GM21390 (cell line): Measurements from ENCODE around the gene IFT22.
"Not testable (repeated sequence)": the region's sequence is repeated elsewhere in the genome, so short reads cannot be mapped to it uniquely, and the experiment has no call there.

Experiments
- ATAC-seq: cut with Tn5 transposase; IDR thresholded peaks from one replicate; pipeline ENCODE4 v1.9.1; 2021; ENCODE audit not compliant: unreplicated experiment

IFT22 gene

GRCh38 chr7:101278461-101279292, 42.9 kb downstream of the IFT22 start:
- ATAC-seq = no peak

GRCh38 chr7:101277155-101277554, 44.5 kb downstream of the IFT22 start:
- no peak for ATAC-seq

GRCh38 chr7:101273206-101273605, 48.4 kb downstream of the IFT22 start:
- no peak for ATAC-seq

GRCh38 chr7:101271021-101271420, 50.6 kb downstream of the IFT22 start:
- no peak for ATAC-seq

GRCh38 chr7:101269664-101270063, 51.9 kb downstream of the IFT22 start:
- no peak for ATAC-seq

- ATAC-seq = no peak
These were observed 55.7 kb downstream of the IFT22 start for GRCh38 chr7:101265622-101266516.

- ATAC-seq = not testable (repeated sequence)
These were observed 57.4 kb downstream of the IFT22 start for GRCh38 chr7:101264102-101264706.
